ENCODE results near the gene ZNF451.

DNA sequence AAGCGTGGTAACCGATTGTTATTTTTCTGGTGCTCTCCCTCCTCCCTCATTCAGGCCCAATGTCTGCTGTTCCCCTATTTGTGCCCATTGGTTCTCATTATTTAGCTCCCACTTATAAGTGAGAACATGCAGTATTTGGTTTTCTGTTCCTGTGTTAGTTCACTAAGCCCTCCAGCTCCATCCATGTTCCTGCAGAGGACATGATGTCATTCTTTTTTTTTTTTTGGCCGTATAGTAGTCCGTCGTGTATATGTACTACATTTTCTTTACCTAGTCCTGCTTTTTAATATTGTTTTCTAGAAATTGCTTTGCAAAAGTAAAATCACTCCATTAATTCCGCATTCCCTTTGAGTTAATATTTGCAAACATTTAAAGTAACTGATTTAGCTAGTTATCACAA is 23.1 kb downstream of the ZNF451 start:
- TF ChIP-seq, protein P1, sequence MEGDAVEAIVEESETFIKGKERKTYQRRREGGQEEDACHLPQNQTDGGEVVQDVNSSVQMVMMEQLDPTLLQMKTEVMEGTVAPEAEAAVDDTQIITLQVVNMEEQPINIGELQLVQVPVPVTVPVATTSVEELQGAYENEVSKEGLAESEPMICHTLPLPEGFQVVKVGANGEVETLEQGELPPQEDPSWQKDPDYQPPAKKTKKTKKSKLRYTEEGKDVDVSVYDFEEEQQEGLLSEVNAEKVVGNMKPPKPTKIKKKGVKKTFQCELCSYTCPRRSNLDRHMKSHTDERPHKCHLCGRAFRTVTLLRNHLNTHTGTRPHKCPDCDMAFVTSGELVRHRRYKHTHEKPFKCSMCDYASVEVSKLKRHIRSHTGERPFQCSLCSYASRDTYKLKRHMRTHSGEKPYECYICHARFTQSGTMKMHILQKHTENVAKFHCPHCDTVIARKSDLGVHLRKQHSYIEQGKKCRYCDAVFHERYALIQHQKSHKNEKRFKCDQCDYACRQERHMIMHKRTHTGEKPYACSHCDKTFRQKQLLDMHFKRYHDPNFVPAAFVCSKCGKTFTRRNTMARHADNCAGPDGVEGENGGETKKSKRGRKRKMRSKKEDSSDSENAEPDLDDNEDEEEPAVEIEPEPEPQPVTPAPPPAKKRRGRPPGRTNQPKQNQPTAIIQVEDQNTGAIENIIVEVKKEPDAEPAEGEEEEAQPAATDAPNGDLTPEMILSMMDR (IDR thresholded peaks at IDR 0.05): no peak
- TF ChIP-seq POLR2A (IDR thresholded peaks at IDR 0.05): no peak
